HepG2 (cell line): ENCODE data around the gene COA1.

Source experiments
- ELK4 ChIP-seq: sonication (generic); formaldehyde crosslinking; IDR thresholded peaks from 2 replicates; pipeline ENCODE4 v1.9.0; 2021; ENCODE audit warnings: missing genetic modification reagents, borderline replicate concordance
- EP300 ChIP-seq, 3 experiments: sonication (generic) in 1 of 3; formaldehyde crosslinking in 1 of 3; IDR thresholded peaks; 2 replicates each; pipeline versions ENCODE4 v1.5.1 to v1.6.1; 2011 to 2020; ENCODE audit warnings: low read depth in 2 of 3, low read length in 2 of 3, borderline replicate concordance in 1 of 3, improper control_type of control experiment in 1 of 3, mild to moderate bottlenecking in 1 of 3, missing genetic modification reagents in 1 of 3, moderate library complexity in 1 of 3
- FOSL2 ChIP-seq: sonication (generic); formaldehyde crosslinking; IDR thresholded peaks from 2 replicates; pipeline ENCODE4 v1.4.0; 2020; ENCODE audit warnings: missing genetic modification reagents
- KLF6 ChIP-seq: IDR thresholded peaks from 2 replicates; pipeline ENCODE4 v1.8.0; 2016; ENCODE audit warnings: missing biosample characterization, missing genetic modification reagents
- MXI1 ChIP-seq: IDR thresholded peaks from 3 replicates; pipeline ENCODE4 v1.6.1; 2012; ENCODE audit warnings: low read depth, low read length, inconsistent platforms, borderline replicate concordance
- POLR2A ChIP-seq, 2 experiments: IDR thresholded peaks; 2 replicates each; pipeline ENCODE4 v1.6.1; 2011; ENCODE audit warnings: low read depth in 2 of 2, low read length in 2 of 2, mild to moderate bottlenecking in 1 of 2, moderate library complexity in 1 of 2; ENCODE audit not compliant: insufficient read depth in 1 of 2
- SP1 ChIP-seq, 2 experiments: fragments of 450-650 bp in 1 of 2; sonication (generic) in 1 of 2; formaldehyde crosslinking in 1 of 2; IDR thresholded peaks; 2 replicates each; pipeline versions ENCODE4 v1.4.0 to v1.6.1; 2016 to 2020; ENCODE audit warnings: missing genetic modification reagents in 1 of 2
- ZKSCAN5 ChIP-seq: sonication (generic); formaldehyde crosslinking; IDR thresholded peaks from 2 replicates; pipeline ENCODE4 v1.5.1; 2020; ENCODE audit warnings: mild to moderate bottlenecking, missing genetic modification reagents

- TF ChIP-seq ELK4 (CRISPR knock-in tag): no peak
- no peak for TF ChIP-seq KLF6
- no peak for TF ChIP-seq ZKSCAN5 (CRISPR knock-in tag)
- TF ChIP-seq POLR2A (IDR thresholded peaks at IDR 0.05; ENCODE audit: insufficient read depth in 1 of 2, low read depth in 2 of 2, low read length in 2 of 2): no peak
- TF ChIP-seq SP1 (IDR thresholded peaks at IDR 0.05): no peak
- TF ChIP-seq SP1 (CRISPR knock-in tag; IDR thresholded peaks at IDR 0.05): no peak
- TF ChIP-seq FOSL2 (CRISPR knock-in tag): no peak
- no peak for TF ChIP-seq MXI1
- no peak for TF ChIP-seq EP300 (IDR thresholded peaks at IDR 0.05; ENCODE audit: low read depth in 2 of 2, low read length in 2 of 2)
- no peak for TF ChIP-seq EP300 (CRISPR knock-in tag; IDR thresholded peaks at IDR 0.05; ENCODE audit: borderline replicate concordance)
Observed at GRCh38 chr7:43747328-43748105, 18.2 kb upstream of the COA1 start.
